Epithelial cell of proximal tubule (primary cell): ENCODE data around the gene GNAI2. TPM values are rescaled to one million over a fixed set of nuclear protein-coding genes. Genes with fewer than 3 reads are reported as not detected.

Experiments used
- DNase-seq: peaks from one replicate; pipeline ENCODE4 v3.0.0-alpha.2; 2011; ENCODE audit warnings: low read depth
- H3K4me3 ChIP-seq: 2 replicates; pipeline ENCODE4 v1.5.1; 2011; ENCODE audit warnings: low read depth, mild to moderate bottlenecking, low read length
- total RNA-seq: library from RNA; depleted of rRNA; stranded (reverse); fragments of >200 nt; gene quantifications from 2 replicates; pipeline ENCODE4 v1.2.3, GENCODE V29; 2015
- TF ChIP-seq, protein P1 (sequence below): conservative IDR thresholded peaks from 2 replicates; pipeline ENCODE4 v1.5.1; 2012; ENCODE audit warnings: low read depth, mild to moderate bottlenecking, low read length

GNAI2 gene
- total RNA-seq, 1 donor from 2014 or later: 264 TPM

DNA sequence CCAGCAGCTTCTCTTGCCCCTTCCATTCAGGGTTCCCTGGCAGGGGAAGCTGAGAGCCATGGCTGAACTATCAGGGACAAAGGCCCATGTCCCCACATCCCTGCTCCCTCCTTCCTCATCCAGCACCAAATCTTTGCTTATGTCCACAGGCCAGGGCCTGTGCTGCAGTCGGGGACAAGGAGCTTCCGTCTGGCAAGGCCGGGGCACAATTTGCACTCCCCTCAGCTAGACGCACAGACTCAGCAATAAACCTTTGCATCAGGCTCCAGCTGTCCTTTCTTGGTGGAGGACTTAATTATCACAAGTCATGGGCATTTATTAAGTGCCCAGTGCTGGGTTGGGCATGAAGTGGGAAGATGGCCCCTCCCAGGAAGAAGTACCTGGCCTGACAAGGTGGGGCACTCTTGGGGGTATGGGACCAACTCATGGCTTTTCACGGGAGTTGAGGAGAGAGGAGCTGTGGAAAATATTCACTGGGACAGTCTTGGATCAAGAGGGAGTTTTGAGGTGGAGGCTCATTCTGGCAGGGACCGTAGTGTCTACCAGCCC, 39.7 kb upstream of the GNAI2 start:
- H3K4me3 ChIP-seq: no peak overlapping the region
- DNase-seq: no peak
- TF ChIP-seq, protein P1, sequence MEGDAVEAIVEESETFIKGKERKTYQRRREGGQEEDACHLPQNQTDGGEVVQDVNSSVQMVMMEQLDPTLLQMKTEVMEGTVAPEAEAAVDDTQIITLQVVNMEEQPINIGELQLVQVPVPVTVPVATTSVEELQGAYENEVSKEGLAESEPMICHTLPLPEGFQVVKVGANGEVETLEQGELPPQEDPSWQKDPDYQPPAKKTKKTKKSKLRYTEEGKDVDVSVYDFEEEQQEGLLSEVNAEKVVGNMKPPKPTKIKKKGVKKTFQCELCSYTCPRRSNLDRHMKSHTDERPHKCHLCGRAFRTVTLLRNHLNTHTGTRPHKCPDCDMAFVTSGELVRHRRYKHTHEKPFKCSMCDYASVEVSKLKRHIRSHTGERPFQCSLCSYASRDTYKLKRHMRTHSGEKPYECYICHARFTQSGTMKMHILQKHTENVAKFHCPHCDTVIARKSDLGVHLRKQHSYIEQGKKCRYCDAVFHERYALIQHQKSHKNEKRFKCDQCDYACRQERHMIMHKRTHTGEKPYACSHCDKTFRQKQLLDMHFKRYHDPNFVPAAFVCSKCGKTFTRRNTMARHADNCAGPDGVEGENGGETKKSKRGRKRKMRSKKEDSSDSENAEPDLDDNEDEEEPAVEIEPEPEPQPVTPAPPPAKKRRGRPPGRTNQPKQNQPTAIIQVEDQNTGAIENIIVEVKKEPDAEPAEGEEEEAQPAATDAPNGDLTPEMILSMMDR: no peak

DNA sequence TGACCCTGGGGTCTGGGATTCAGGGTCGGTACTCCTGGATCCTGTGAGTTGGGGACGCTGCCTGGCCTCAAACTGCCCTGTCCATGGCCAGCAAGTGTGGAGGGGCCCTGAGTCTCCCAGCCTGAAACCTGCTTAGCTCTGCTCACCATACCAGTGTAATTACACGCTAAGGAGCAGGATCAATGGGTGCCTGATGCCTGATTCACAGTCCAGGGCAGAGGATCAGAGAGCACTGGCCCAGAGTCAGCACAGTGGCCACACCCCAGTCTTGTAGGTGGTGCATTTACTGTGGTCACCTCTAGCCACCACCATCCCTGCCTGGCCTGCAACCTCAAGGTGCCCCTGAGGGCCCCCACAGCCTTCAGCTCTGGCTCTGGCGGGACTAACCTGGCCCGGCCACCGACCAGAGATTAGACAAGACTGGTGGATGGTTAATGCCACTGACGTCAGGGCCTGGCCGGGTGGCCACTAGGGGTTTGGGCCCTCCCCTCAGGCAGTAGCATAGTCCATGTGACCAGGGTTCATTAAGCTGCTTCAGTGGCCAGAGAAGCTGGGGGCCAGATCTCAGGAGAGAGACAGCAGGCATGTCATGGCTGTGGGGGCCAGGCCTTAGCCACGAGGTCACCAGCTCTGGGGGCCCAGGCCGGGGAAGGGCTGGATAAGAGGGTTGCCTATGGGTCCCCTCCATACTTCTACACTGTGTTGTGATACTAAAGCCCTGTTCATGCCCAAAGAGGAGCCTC, 34.3 kb upstream of the GNAI2 start:
- TF ChIP-seq, protein P1: peak; percentile 5
- DNase-seq: no peak
- H3K4me3 ChIP-seq: no peak overlapping the region

GRCh38 chr3:50202353-50203112, 33.5 kb upstream of the GNAI2 start:
- no peak overlapping the region for H3K4me3 ChIP-seq
- TF ChIP-seq, protein P1: no peak
- no peak for DNase-seq

DNA sequence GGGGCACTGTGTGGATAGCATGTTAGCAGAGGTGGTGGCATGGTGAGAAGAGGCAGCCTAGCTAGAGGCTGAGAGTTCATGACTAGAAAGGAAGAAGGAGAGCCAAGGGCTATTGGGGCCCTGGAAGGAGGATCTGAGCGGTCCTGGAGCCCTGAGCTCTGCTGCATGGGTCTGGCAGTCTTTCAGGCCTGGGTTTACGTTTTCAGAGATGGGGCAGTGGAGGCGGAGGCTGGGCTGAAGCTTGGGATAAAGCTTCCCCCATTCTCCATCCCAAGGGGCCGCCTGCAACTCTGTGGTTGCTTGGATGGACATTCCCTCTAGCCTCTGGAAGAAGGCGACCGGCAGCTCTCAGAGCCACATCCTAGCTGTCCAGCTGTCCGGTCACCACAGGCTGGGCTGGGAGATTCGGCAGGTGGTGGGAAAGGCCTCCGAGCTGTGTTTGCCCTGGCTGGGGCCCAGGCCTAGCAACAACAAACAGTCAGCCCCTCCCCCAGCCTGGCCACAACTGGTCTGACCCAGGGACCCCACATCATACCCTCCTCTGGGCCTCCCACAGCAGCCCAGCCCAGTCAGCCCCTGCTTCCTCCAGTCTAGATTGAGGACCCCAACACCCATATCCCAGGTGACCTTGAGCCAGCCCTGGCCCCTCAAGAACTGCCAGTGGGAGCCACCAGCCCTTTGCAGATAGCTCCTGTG, 32.7 kb upstream of the GNAI2 start:
- H3K4me3 ChIP-seq: no peak overlapping the region
- no peak for DNase-seq
- TF ChIP-seq, protein P1: no peak

DNA sequence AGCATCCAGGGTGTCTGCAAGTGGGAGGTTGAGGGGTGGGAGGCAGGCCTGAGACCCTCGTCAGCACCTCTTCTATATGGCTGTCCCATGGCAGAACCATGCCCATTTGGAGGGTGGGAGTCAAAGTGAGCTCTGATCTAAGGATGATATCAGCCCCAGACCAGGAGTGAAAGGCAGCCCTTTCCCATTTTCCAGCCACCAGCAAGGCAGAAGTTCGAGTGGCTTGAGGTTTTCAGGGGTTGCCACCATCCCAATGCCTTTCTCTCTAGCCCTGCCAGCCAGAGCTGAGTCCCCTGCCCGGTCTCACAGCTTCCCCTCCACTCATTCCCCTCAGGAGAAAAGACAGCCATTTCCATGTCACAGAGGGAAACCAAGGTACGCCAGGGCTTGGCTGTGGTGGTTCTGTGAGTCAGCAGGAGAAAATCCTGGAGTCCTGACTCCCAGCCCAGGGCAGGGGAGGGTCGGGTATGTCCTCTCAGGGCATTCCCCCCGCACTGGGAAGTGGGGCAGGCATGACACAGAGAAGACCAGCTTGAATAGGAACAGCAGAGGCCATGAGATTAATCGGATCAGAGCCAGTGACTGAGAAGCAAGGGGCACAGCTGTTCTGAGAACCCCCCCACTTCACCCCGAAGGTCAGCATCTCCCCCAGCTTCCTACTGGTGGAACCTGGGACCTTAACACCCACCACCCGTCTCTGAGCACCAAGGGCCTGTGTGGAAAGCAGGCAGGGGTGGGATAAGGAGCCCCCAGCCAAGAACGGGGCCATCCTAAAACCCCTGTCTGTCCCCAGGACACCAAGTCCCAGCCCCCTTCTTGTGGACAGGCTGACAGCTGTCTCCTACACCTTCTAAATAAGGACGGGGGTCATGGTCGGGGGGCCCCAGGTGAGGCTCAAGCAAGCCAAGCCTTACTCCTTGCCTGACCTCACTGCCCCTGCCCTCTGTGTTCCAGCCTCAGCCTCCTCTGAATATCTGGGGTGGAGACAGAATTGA, 31.9 kb upstream of the GNAI2 start:
- no peak for DNase-seq
- no peak overlapping the region for H3K4me3 ChIP-seq
- TF ChIP-seq, protein P1: no peak
